ENCODE measurements around the gene MTMR3. TPM values are rescaled to one million over a fixed set of nuclear protein-coding genes. Genes with fewer than 3 reads are reported as not detected.

Gene MTMR3
- total and polyA plus RNA-seq, 2 of the 8 experiments (the other 6 are each of a cell fraction or from before 2014, with no cell fraction given) = 16.9 to 18.5 TPM

GRCh38 chr22:29846290-29846689 lies 36.7 kb upstream of the MTMR3 start (continued):
- TF ChIP-seq POLR2AphosphoS5 (IDR thresholded peaks at IDR 0.05; ENCODE audit: low read depth, low read length) (no peak), NRF1 (IDR thresholded peaks at IDR 0.05; ENCODE audit: low read depth, low read length) (no peak), CHD1 (IDR thresholded peaks at IDR 0.05; ENCODE audit: low read depth, low read length) (no peak), TAF7 (optimal IDR thresholded peaks at IDR 0.05; ENCODE audit: borderline replicate concordance, low read depth, low read length) (no peak), FOSL1 (IDR thresholded peaks at IDR 0.05; ENCODE audit: insufficient read depth, low read depth, low read length) (no peak), SUZ12 (IDR thresholded peaks at IDR 0.05; ENCODE audit: low read length) (no peak)
